Fibroblast of skin of scalp (primary cell): ENCODE data around the gene SLC7A6.

ENCODE experiments used
- DNase-seq: peaks from one replicate; pipeline ENCODE4 v3.0.0-alpha.2; 2013

SLC7A6 gene

DNA sequence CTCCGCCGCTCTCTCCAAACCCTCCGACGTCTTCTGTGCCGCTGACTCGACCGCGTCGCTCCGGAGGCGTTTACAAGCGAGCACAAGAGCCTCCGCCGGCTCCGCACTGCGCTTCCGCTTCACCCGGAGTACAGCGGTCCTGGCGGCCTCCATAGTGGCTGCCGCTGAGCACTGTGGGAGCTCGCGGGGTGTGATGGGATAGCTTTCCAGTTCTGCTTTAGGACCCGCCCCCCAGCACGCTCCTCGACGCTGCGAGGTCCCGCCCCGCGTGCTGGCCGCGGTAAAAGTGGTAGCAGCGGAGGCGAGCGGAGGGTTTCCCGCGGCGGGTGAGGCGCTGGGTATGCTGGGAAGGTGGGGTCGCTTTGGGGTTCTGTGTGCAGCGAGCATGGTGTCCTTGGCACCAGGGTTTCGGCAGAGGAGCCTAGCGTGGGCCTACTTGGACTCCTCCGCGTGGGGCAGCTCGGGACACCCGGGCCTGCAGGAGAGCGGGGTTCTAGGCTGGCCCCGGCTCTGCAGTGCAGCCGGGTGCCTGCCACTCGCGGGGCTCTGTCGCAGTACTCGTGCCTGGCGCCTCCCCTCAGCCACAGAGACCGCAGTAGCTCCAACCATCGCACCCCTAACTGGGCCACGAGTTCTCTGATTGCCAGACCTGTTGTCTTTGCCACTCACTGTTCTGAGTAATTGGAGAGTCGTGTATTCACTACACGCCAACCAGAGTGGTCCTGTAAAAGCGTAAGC lies 46.6 kb downstream of the SLC7A6 start, which contains the start of the genes PRMT7 and SLC7A6OS:
TSS of gene PRMT7 (plus strand) at position 246 of the 738 bp plus-strand sequence. CDS start 4,961 bp downstream, outside the sequence.
TSS of gene SLC7A6OS (minus strand) at position 173 of the 738 bp plus-strand sequence. CDS start at position 153, 20 bp downstream.
- DNase-seq, result peak; percentile 88

DNA sequence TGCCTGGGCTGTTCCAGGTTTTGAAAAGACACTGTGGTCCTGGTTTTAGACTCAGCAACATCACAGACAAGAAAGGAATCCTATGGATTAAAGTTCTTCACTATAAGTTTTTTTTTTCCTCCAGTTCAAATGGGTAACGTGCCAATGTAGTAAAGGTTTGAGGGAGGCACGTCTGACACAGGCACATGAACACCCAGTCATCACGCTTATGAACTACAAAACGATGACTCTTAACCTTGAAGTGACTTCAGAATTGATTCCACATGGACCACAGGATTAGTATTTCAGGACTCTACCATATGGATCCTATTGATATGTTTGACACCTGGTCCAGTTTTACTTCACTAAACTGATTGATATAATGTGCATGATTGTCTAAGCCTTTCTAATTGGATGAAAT lies 48.8 kb downstream of the SLC7A6 start:
- DNase-seq, result no peak

GRCh38 chr16:68319185-68319908 lies 55.0 kb downstream of the SLC7A6 start:
- DNase-seq, result no peak

- DNase-seq, result no peak
Observed at GRCh38 chr16:68324336-68324735, 60.0 kb downstream of the SLC7A6 start.

- no peak for DNase-seq
Observed at GRCh38 chr16:68324780-68325357, 60.5 kb downstream of the SLC7A6 start.

DNA sequence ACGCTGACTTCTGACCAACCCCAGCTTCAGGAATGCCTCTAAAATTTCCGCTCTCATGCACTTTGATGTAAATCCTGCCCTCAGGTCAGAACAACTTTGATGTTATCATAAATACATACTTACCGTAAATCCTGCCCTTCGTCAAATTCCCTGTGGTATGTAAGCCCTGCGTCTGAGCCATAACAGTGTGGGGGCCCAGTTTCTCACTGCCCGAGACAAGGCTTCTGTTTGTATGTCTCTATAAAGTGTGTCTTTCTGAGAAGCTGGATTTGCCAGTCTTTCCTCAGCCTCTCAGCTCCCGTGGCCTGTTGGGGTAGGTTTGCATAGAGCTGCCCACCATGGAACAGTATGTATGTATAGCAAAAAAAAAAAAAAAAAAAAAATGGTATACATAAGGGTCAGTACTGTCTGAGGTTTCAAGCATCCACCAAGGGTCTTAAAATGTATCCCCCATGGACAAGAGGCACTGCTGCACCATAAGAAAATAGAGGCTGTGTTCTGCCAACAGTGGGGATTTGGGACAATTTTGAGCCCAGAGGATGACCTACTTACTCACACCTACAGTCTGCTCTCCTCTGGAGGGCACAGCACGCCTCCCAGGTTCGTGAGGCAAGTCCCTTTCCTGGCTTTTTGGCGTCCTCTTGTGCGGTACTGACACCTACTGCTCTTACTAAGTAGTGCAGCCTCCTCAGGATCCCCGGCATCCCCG lies 64.0 kb downstream of the SLC7A6 start:
- DNase-seq, result peak; percentile 80

- DNase-seq, result no peak
Observed at GRCh38 chr16:68328860-68329390, 64.6 kb downstream of the SLC7A6 start.

DNA sequence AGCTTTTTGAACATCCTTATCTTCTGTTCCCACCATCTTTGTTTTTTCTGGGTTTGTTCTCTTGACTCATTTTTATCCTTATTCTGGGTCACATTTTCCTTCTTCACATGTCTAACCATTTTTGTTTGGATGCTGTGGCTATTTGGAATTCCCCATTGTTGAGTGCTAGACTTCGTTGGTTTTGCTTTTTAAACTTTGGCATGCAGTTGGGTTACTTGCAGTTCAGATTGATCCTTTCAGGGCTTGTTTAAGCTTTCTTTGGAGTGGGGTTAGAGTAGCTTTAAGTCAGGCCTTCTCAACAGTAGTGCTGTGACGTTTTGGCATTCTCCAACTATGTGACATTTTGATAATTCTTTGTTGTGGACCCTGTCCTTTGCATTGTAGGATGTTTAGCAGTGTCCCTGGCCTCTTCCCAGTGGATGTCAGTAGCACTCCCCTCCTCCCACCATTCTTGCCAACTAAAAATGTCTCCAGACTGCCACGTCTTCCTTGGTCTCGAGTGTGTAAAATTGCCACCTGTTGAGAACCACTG lies 67.6 kb downstream of the SLC7A6 start:
- peak; percentile 37 for DNase-seq

- no peak for DNase-seq
Observed at GRCh38 chr16:68332411-68333121, 68.2 kb downstream of the SLC7A6 start.

DNA sequence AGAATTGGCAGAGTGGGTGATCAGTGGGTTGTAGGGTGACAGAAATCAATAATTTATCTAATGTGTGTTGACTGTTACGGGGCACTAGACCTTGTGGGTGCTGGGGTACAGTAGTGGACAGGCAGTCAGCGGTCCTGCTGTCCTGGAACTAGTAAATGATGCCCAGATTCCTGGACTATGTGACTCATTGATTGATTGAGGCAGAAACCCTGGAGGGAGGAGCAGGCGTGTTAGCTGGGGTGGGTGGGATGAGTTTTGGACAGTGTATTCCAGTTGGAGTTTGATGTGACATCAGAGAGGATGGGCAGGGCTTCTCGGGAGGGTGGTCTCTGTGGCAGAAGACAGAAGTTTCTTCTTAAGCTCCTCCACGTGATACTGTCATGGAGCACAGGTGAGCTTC lies 70.8 kb downstream of the SLC7A6 start:
- DNase-seq, result no peak

- DNase-seq, result no peak
Observed at GRCh38 chr16:68338326-68339119, 74.2 kb downstream of the SLC7A6 start.

DNA sequence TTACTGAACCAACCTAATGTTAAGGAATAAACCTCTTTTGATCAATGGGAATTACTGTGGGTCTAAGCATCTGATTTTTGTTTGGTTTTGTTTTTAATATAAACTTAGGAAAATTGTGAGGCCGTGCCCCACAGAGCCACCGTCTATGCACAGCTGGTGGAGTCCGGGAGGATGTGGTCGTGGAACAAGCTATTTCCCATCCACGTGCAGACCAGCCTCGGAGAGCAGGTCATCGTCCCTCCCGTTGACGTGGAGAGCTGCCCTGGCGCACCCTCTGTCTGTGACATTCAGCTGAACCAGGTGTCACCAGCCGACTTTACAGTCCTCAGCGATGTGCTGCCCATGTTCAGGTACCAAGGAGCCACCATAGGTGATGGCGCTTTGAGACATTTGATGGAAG lies 74.9 kb downstream of the SLC7A6 start:
- no peak for DNase-seq

DNA sequence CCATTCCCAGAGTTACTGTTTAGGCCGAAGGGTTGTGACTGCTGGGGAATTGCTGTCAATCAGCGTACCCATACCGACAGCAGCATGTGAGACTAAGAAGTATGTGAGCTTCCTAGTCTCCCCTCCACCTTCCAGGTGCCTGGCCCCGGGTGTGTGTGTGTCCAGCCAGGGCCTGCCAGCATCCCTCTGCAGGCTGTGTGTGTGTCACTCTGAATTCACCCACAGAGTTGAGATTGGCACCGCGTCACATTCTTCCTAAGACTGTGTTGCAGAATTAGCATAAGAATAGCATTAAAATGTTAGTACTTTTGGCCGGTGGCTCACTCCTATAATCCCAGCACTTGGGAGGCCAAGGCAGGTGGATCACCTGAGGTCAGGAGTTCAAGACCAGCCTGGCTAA lies 78.3 kb downstream of the SLC7A6 start:
- no peak for DNase-seq

- DNase-seq, result no peak
Observed at GRCh38 chr16:68343137-68343536, 78.8 kb downstream of the SLC7A6 start.

- no peak for DNase-seq
Observed at GRCh38 chr16:68344252-68344651, 79.9 kb downstream of the SLC7A6 start.

DNA sequence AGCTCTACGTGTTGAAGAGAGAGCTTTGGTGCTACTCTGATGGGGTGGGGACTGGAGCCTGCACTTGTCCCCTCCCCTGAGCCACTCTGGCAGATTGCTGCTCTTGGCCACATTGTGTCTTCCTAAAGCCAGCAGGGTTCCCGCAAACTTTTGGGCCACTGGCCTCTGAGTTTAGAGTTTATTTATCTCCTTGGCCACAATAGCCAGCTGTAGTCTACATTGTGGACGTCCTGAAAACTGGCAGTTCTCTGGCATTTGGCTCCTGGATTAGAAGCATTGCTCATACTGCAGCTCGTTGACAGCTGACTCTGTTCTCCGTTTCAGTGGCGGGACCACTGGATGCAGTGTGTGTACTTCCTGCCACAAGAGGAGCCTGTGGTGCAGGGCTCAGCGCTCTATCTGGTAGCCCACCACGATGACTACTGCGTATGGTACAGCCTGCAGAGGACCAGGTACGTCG lies 81.1 kb downstream of the SLC7A6 start:
- DNase-seq, result no peak

GRCh38 chr16:68345958-68346635 lies 81.8 kb downstream of the SLC7A6 start:
- DNase-seq, result no peak

DNA sequence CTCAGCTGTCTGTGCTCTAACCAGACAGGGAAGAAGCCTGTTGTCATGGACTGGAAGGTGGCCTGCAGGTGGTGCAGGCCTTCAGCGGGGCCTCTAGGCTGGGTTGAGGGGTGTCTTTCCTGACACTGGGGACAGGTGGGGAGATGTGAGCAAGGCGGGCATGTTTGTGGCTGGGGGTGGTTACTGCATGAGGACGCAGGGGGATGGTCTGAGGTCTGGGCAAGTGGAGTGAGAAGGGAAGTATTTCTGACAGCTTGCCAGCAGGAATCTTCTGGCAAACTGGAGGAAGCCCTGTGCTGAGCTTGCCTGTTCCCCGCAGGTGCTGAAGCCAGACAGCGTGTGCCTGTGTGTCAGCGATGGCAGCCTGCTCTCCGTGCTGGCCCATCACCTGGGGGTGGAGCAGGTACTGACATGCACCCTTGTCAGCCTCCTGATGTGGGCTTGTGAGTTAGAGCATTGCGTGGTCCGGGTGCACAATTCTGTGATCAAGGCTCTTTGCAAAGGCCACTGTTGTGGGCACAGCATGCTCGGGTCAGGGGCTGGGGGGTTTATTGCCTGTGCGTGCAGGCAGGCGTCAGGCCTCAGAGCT lies 82.7 kb downstream of the SLC7A6 start:
- DNase-seq, result no peak

GRCh38 chr16:68347605-68348004 lies 83.3 kb downstream of the SLC7A6 start:
- no peak for DNase-seq
